ENCODE measurements around the gene ACP7. TPM values are rescaled to one million over a fixed set of nuclear protein-coding genes. Genes with fewer than 3 reads are reported as not detected.

The ACP7 gene
- total and polyA plus RNA-seq, 2 of the 8 experiments (the other 6 are each of a cell fraction or from before 2014, with no cell fraction given): 0.27 to 0.50 TPM

- Histone ChIP-seq H2BK15ac (ENCODE audit: low read length) (no peak overlapping the region), H3K23ac (ENCODE audit: insufficient read length) (no peak overlapping the region), H3K9ac (replicated peaks in 1 of 4; ENCODE audit: extremely low read depth in 1 of 4, low read depth in 3 of 4, low read length in 3 of 4) (no peak overlapping the region), H3K4ac (replicated peaks; ENCODE audit: insufficient read length, low read depth, low read length) (no peak overlapping the region), H3K79me1 (ENCODE audit: low read depth, low read length) (no peaks in the 10 kb centered on the region), H4K91ac (replicated peaks; ENCODE audit: insufficient read length, low read length) (no peak overlapping the region), H2BK120ac (replicated peaks; ENCODE audit: low read depth, low read length) (no peak overlapping the region), H3K36me3 (ENCODE audit: control insufficient read depth in 2 of 4, insufficient read depth in 4 of 4, low read length in 3 of 4) (no peaks in the 10 kb centered on the region), H3K4me2 (ENCODE audit: insufficient read depth in 1 of 2, low read depth in 2 of 2, low read length in 2 of 2) (no peak overlapping the region), H3K9me3 (ENCODE audit: insufficient read depth in 2 of 2, low read depth in 1 of 2, low read length in 1 of 2) (no peaks in the 10 kb centered on the region), H3K23me2 (ENCODE audit: low read depth, low read length) (no peaks in the 10 kb centered on the region), H3K4me3 (ENCODE audit: extremely low read depth in 1 of 4, insufficient read depth in 2 of 4, low read depth in 3 of 4, low read length in 4 of 4) (no peak overlapping the region), H4K5ac (ENCODE audit: insufficient read length, low read depth, low read length) (no peak overlapping the region), H4K20me1 (replicated peaks in 1 of 2; ENCODE audit: control insufficient read depth in 1 of 2, insufficient read depth in 2 of 2, low read length in 2 of 2) (no peaks in the 10 kb centered on the region), H3K56ac (replicated peaks; ENCODE audit: insufficient read length, low read depth, low read length) (no peak overlapping the region), H3K27me3 (replicated peaks in 1 of 4; ENCODE audit: control insufficient read depth in 3 of 4, extremely low read depth in 1 of 4, insufficient read depth in 3 of 4, low read length in 3 of 4) (no peaks in the 10 kb centered on the region; a peak in 1 of 7 replicates), H2AK5ac (ENCODE audit: low read depth, low read length) (no peak overlapping the region), H3K14ac (ENCODE audit: insufficient read length) (no peak overlapping the region), H3K27ac (ENCODE audit: low read depth, low read length) (no peak overlapping the region), H3K18ac (ENCODE audit: extremely low read depth, low read length) (no peak overlapping the region), H2BK12ac (ENCODE audit: low read depth, low read length) (no peak overlapping the region), H2AFZ (ENCODE audit: low read length) (no peak overlapping the region), H2BK20ac (ENCODE audit: low read length) (no peak overlapping the region), H3K79me2 (ENCODE audit: control insufficient read depth in 1 of 2, insufficient read depth in 2 of 2, low read length in 2 of 2) (no peaks in the 10 kb centered on the region), H4K8ac (ENCODE audit: extremely low read depth, insufficient read depth, low read length) (no peak overlapping the region), H2BK5ac (ENCODE audit: low read depth, low read length) (no peak overlapping the region), H3K4me1 (replicated peaks in 1 of 4; ENCODE audit: control insufficient read depth in 3 of 4, insufficient read depth in 4 of 4, low read length in 3 of 4) (peaks cover 0 to 5% (median 0%) of the 10 kb centered on the region in 4 experiments; a peak in 3 of 7 replicates)
- DNase-seq (ENCODE audit: low read depth in 1 of 2, low spot score in 2 of 2) (no peak), FAIRE-seq (no peak)
- CTCF ChIA-PET (ENCODE audit: partially characterized antibody): interaction anchor here (1.4 to 3.5 kb wide), 3 partner anchors 9 to 74 kb away, joined by 7 to 14 read pairs (median 11); no protein-coding TSS in a partner anchor
- POLR2A ChIA-PET (ENCODE audit: partially characterized antibody): no interaction called here
- 93% methylated on average over 9 of the region's 10 CpGs; no CpG with 5 or more reads in 1 of the 2 experiments for WGBS, 2 experiments (ENCODE audit: extremely low coverage in 1 of 2, insufficient coverage in 1 of 2, insufficient read length in 1 of 2, insufficient replicate concordance in 2 of 2, low coverage in 1 of 2, low lambda C conversion rate in 2 of 2, missing lambda C conversion rate in 1 of 2)
- TF ChIP-seq NRF1 (IDR thresholded peaks at IDR 0.05; ENCODE audit: low read depth, low read length) (no peak), TAF1 (IDR thresholded peaks at IDR 0.05; ENCODE audit: low read depth, low read length) (no peak), CEBPB (IDR thresholded peaks at IDR 0.05; ENCODE audit: low read depth, low read length) (no peak), CTCF (IDR thresholded peaks at IDR 0.05; ENCODE audit: control extremely low read depth in 1 of 3, insufficient read depth in 1 of 3, low read depth in 1 of 3, low read length in 3 of 3) (no peak), SAP30 (IDR thresholded peaks at IDR 0.05; ENCODE audit: insufficient read depth, insufficient replicate concordance, low read length) (no peak), RXRA (IDR thresholded peaks at IDR 0.05; ENCODE audit: insufficient read depth, low read depth, low read length) (no peak), PHF8 (conservative IDR thresholded peaks at IDR 0.05; ENCODE audit: low read depth, low read length) (no peak), SUZ12 (IDR thresholded peaks at IDR 0.05; ENCODE audit: low read length) (no peak), GTF2F1 (IDR thresholded peaks at IDR 0.05; ENCODE audit: borderline replicate concordance, low read depth, low read length) (no peak), USF2 (IDR thresholded peaks at IDR 0.05; ENCODE audit: low read length) (no peak)
These were observed 29.0 kb downstream of the ACP7 start for GRCh38 chr19:39113199-39113598.
